HG02884 (cell line): ENCODE results near the gene CALB2.
A peak's percentile ranks its signal among the peaks of the same experiment; 100 is the strongest.

Experiments used
- ATAC-seq: cut with Tn5 transposase; IDR thresholded peaks from one replicate; pipeline ENCODE4 v1.9.1; 2021; ENCODE audit warnings: mild to moderate bottlenecking, moderate library complexity; ENCODE audit not compliant: unreplicated experiment

The CALB2 gene

DNA sequence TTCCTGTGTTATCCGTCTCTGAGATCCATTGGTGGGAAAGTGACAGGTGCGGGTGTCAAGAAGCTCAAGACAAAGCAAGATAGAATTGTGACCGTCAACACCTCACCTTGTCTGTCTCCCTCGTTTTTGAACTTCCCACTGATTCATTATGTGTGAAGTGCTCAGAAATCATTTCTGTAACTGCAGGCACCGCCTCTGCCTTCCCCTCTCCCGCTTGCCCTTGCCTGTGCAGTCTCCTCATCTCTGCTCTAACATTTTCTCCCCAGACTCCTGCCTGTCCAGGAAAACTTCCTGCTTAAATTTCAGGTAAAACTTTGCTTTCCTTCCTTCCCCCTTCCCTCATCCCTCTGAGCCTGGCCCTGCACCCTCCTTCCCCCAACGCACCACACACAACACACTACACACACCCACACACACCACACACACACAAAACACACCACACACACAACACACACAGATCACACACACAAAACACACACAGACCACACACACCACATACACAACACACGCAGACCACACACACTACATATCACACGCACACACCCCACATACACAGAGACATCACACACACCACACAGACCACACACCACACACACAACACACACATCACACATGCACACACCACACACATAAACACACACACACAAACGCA is 25.7 kb downstream of the CALB2 start:
- no peak for ATAC-seq

DNA sequence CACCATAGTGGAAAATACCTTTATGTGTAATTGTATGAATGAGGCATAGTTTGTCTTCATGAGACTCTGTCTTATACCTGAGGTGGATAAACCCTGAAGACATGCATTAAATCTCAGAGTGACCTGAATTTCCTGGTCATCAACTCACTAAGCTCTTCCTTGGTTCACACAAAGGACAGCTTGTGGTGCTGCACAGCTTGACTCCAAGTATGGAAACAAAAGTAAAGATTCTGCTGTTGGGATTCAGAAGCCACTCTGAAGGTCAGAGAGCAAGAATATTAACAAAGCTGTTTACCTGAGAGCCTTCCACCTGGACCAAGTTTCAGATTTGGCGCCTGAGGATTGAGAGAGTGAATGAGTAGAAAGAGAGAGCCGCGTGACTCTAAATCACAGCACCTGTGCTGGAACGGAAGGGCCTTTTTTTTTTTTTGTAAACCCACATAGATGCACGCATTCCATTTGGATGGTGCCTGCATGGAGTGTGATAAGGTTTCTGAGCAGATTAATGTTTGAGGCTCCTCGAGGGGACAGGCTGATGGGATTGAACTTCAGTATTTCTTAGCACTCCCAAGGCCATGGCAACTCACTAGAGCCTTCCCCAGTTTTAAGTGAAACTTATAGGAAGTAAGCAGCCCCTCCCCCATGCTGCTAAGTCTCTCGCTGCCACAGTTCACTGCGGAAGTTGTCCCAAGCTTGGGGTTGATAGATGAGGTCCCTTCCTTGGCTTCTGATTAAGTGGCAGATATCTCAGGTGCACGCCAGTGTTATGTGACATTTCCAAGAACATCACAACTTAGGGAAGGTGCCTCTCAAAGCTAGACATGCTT is 28.7 kb downstream of the CALB2 start:
- ATAC-seq, result no peak

DNA sequence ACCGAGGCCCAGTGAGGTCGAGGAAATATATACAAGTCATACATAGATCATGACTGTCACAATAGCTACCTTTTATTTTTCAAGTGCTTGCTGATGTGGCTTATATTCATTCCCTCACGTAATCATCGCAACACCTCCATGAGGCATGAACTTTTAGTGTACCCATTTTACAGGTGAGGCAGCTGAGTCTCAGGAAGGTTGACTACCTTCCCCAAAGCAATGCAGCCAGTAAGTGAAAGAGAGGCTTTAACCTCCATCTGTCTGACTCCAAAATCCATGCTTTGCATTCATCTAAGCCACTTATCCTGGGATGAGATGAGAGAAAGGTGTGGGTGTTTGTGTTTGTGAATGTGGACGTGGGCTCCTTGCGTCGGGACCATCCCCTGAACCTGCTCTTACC is 30.8 kb downstream of the CALB2 start:
- ATAC-seq, result no peak

DNA sequence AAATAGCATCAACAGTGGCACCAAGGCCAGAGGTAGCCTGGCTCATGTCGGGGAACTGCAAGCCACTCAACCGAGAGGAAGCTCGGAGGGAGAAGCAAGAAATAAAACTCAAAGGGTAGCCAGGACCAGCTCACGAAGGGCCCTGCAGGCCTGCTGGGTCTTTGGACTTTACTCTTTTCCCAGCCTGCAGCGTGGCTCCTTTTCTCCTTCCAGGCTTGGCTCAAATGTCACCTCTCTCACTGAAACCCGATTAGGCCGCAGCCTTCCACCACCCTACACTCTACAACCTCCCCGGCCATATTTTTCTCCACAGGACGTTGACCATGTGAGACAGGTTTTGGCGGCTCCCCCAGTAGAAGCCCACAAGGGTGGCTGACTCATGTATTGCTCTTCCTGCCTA is 38.1 kb downstream of the CALB2 start:
- ATAC-seq, result no peak

DNA sequence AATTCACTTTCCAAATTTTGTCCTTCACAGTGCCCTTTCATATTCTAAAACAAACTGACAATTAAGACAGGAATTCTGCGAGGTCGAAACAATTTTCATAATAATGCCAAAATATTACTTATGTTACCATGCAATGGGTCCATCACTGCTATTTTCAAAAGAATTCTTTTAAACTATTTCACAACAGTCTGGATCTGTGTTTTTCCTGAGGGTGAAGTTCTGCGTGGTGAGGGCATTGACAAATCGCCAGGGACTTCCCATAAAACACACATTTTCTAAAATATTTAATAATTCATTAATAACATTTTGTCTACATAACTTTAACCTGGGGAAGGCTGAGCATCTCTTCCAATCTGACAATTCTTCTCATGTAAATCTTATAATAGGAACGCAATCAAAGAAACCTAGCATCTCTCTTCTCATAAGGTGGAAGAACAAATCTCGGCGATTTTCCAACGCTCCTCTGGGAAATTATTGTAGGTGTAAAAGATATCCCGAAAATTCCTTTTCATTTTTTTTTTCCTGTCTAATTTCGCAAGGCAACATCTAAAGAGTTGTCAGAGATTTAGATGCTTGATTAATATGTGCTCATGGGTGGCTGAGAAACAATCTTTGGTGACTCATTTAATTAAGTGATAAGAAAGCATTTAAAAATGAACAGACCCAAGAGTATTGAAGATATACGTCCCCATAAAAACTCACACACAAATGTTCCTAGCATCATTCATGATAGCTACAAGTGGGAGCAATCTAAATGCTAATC is 41.5 kb downstream of the CALB2 start:
- no peak for ATAC-seq

DNA sequence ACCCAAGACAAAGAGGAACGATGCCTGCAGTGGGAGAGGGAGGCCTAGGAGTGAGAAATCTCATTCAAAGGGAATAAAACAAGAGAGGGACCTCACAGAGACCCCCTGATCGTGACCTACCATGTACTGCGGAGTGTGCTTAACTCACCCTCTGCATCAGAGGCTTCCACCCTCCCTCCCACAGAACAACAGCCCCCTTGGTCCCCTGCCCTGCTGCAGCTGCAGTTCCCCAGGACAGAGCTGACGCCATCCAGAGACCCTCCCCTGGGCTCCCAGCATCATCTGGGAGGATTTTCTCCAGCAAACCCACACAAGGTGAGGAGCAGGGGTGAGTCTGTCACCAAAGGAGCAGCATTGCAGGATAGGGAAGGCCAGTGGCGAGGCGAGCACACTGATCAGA is 43.5 kb downstream of the CALB2 start:
- ATAC-seq, result no peak

DNA sequence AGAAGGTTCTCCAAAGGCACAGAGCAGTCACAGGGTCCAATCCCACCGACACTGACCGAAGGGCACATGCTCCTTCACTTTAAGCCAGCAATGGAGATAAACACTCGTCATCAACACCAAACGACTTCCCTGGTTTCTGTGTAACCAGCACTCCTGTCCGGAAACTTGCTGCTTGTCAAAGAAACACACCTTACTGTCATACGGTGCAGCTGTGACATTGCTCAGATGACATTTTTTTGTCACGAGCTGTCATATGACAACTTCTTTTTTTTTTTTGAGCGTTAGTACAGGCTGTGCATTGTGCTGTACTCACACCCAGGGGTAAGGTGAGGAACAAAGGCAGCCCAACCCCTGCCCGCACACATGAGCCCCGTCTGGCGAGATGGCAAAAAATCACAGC is 44.2 kb downstream of the CALB2 start:
- no peak for ATAC-seq

DNA sequence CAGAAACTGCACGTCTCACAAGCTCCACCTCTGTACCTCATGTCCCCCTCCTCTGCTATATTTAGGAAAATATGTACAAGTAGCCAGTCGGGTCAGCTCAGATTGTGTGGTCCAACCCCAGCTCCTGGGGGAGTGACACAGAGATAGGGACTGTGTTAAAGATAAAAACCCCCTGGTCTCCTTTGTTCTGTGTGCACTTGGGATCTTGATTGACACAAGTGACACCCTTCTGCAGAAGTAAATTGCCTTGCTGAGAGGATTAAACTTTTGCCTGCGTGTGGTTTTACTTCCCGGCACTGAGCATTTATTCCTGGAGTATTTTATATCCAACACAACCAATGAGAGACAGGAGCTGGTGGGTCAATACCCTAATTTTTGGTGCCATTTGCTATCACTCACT is 45.8 kb downstream of the CALB2 start:
- ATAC-seq, result no peak

DNA sequence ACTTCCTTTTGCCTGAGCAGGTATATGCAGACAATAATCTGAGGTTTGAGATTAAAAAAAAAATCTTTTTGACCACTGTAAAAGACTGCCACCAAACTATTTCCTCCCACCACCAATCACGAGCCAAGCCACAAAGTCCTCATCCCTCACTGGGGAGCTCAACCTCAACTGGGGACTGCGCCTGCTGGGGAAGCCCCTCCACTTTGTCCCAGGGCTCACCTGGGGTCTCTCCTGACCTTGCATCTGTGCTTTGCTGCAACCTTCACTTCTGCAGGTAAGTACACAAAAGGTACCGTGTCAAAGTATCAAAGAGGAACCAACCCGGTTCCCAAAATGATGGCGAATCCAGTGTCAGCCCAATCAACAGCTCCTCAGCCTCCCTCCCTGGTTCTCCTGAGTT is 47.8 kb downstream of the CALB2 start:
- no peak for ATAC-seq

DNA sequence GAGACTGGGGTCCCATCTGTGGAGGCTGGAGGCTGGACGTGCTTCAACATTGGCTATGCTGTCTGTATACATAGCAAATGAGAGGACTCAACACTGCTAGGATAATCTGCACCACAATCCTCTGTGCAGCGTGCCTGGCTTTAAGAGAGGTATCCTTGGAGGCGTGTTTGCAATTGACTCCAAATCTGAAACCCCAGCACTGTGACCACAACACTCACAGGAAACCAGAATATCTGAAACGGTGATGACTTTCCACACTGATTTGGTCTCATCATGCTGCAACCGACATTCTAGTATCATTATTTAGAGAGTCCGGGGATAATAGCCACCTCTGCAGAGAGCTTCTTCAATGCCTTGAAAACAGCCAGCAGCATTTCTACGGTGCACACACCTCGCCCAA is 48.2 kb downstream of the CALB2 start:
- no peak for ATAC-seq

DNA sequence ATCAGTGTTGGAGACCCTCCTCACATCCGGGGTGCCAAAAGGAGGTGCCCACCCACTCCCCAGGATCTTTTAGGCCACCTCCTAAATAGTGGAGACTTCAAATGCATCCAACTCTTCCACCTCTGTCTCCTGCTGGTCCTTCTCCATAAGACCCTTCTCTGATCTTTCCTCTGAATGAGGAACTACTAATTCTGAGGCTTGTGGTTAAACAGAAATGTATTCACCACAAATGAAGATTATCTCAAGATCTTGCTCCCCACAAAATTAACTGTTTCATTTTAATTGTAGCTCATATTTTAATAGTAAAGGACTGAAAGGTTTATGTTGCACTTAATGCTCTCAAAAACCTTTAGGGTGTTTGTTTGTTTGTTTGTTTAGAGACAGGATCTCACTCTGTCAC is 49.2 kb downstream of the CALB2 start:
- ATAC-seq, result no peak

DNA sequence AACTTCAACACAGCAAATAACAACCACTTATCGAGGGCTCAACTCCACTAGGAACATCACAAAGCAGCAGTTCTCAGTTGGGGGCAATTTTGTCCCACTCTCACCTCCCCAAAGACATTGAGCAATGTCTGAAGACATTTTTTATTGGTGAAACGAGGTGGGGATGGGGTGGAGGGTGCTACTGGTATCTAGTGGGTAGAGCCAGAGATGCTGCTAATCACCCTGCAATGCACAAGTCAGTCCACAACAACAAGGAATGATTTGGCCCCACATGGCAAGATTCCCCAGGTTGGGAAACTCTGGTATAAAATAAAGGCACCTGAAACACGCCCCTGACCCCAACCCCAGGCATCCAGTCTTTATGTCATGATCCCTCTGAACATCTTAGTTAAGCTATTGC is 50.0 kb downstream of the CALB2 start:
- ATAC-seq, result no peak

DNA sequence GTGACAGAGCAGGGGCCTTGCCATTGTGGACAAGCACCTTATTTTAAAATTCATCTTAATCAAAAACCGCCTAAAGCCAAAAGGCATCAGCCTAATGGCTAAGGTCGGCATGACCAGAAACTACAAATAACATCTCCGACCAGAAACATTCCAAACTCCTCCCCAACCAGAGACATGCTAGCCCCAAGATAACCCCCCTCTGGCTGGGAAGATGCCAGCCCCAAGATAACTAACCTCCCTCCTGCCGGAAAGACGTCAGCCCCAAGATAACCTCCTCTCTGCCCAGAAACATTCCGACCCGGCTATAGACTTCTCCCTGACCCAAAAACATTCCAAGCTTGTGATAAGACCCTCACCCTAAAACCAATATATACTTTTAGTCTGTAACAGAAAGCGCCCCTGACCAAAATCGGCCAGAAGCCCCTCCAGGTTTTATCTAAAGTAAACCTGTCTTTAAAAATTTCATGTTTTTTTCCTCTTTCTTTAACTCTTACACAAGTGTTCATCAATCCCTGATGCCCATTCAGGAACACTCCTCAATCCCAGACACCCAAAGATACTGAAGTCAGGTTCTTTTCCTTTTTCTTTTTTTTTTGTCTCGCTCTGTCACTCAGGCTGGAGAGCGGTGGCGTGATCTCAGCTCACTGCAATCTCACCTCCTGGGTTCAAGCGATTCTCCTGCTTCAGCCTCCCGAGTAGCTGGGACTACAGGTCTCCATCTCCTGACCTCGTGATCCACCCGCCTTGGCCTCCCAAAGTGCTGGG is 50.7 kb downstream of the CALB2 start:
- ATAC-seq, result no peak

DNA sequence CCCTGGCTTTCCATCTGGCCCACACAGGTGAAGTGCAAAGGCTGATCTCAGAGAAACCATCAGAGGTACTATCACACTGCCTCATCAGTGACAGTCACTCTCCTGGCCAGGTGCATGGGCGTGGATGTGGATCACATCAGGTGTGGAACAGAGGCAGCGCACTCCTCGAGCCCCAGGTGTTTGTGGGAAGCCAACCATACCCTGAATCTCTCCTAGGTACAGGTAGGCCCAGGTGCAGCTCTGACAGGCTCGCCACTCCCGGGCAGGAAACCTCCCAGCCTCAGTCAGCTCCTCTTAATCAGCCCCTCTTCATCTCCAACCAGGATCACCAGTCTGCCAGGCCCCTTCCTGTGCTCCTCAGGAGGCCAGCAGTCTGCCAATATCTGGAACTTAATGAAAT is 51.6 kb downstream of the CALB2 start:
- no peak for ATAC-seq

DNA sequence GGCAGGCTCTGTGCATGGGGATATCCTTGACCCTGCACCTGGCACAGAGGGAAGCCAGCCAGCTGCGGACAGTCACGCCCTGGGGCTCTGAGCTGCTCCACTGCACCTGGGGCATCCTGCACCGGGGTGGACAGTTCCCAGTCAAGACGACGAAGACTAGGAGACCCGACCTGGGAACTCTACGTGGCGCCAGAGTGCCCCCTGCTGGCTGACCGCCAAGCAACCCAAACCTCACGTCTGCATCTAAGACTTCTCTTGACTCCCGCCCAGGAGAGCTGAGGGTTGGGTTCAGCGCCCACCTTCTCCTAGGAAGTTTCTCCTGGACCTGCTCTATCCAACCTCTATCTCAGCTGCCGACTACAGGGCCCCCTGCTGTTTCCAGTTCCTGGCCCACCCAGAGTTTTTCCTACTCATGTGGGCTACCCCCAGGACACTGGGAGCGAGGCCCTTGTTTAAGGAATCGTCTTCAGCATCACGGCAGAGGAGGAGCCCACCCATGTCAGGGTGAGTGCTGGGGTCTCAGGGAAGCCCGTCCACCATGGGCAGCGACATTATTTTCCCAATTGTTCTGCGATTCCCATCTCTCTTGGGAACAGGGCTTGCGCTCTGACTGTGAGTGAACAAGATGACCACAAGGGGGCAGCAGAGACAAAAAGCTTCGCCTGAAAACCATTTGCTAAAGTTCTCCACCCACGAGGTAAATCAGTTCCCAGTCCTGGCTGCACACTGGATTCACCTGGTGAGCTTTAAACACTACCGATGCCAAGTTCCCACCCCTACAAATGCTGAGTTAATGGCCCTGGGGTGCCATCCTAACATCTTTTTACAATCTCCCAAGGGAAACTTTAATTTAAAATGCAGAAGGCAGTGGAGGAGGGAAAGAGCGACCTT is 54.0 kb downstream of the CALB2 start:
- ATAC-seq, result peak; percentile 70

DNA sequence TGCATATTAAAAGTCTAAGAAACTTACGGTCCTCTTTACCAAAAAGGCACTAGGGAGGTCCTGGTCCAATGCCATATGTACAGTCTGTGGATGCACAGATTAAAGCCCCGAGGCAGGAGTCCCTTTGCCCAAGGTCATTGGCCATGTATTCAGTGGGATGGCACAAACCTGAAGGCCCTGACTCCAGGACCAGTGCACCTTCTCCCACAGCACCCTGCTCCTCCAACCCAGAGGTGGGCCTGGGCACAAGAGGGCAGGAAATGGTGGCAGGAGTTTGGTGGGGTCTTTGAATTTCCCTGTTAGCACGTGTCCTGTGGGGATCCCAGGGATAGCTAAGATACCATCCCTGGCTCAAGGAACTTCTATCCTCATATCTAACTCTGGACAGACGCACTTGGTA is 54.8 kb downstream of the CALB2 start:
- ATAC-seq, result no peak

DNA sequence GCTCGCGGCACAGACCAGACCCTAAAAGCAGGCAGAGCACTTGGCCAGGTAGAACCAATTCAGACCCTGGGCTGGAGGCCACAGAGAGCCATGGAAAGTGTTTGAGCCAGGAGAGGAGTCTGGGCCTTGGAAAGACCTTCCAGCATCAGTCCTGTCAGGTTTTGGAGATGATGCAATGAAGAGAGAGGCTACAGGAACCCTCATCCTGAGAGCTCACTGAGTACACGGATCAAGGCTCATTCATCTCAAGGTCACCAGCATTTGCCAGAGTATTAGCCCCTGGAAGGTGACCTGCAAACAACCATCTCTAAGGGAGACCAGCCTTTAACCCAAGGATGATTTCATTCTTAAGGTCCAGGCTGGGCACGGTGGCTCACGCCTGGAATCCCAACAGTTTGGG is 55.5 kb downstream of the CALB2 start:
- ATAC-seq, result no peak

DNA sequence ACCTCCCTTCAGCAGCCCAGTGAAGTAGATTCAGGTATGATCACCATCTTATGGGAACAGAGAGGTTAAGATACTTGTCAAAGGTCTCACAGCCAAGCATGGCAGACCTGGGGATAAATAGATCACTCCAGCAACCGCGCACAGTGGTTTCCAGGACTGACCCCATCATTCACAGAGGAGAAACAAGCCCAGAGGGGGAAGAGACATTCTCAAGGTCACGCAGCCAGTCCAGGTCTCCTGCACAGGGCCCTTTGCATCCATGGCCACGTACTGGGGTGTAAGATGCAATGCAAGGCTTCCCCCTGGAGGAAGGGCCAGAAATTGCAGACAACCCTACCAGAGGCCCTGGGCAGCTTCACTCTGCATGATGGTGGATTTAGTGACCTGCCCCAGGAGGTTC is 63.4 kb downstream of the CALB2 start:
- no peak for ATAC-seq

DNA sequence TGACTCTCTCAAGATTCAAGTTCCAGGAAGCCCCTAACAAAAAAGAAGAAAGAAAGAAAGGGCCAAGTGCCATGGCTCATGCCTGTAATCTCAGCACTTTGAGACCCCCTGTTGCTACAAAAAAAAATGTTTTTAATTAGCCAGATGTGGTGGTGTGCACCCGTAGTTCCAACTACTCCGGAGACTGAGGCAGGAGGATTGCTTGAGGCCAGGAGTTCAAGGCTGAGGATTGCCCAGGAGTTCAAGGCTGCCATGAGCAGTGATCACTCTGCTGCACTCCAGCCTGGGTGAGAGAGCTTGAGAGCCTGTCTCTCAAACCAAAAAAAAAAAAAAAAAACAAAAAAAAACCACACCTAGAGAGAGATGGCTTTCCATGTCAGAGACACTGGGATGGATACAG is 64.5 kb downstream of the CALB2 start:
- ATAC-seq, result no peak

DNA sequence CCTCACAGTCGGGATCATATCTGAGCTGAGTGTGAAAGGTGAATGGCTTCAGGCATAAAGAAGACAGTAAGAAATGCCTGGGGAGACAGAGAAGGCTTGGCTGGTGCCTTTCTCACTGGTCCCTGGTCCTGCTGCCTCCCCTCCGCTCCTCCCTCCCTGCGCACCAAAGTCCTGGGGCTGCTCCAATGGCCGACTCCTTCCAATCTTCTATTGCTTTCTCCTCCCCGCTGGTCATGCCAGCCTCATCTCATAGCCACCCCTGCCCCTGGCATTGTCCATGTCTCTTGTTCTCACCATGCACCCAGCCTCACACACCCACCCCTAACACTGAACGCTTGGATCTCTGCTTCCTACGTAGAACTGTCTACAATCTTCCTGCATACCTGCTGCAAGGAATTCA is 65.3 kb downstream of the CALB2 start:
- ATAC-seq, result no peak
